Heart right ventricle (tissue), 16 donors: ENCODE results near the gene SLC46A2. TPM values are rescaled to one million over a fixed set of nuclear protein-coding genes. Genes with fewer than 3 reads are reported as not detected.

ENCODE experiments used
- ATAC-seq, 8 donors: fragments of 200-7000 bp; cut with Tn5 transposase; one replicate each; pipeline ENCODE4 v1.9.1; 2020; ENCODE audit warnings: mild to moderate bottlenecking in 8 of 8, moderate library complexity in 8 of 8, moderate number of reproducible peaks in 1 of 8
- DNase-seq, 2 donors: peaks; one replicate each; pipeline ENCODE4 v3.0.0-alpha.2; 2020
- H3K27ac ChIP-seq, 10 donors: fragments of 200-600 bp; sonication (generic) in 2 of 10; one replicate each; pipeline versions ENCODE4 v1.5.0 to v1.8.0; 2020 to 2022; ENCODE audit warnings: mild to moderate bottlenecking in 3 of 10
- H3K27me3 ChIP-seq, 7 donors: fragments of 200-600 bp; one replicate each; pipeline ENCODE4 v1.8.0; 2021 to 2022; ENCODE audit warnings: mild to moderate bottlenecking in 2 of 7
- H3K36me3 ChIP-seq, 9 donors: fragments of 200-600 bp; sonication (generic) in 1 of 9; one replicate each; pipeline versions ENCODE4 v1.5.0 to v1.8.0; 2020 to 2022; ENCODE audit warnings: mild to moderate bottlenecking in 2 of 9
- H3K4me1 ChIP-seq, 9 donors: fragments of 200-600 bp; sonication (generic) in 1 of 9; one replicate each; pipeline versions ENCODE4 v1.5.0 to v1.8.0; 2020 to 2022; ENCODE audit warnings: mild to moderate bottlenecking in 4 of 9
- H3K4me3 ChIP-seq, 10 donors: fragments of 200-600 bp; sonication (generic) in 2 of 10; one replicate each; pipeline versions ENCODE4 v1.5.0 to v1.8.0; 2020 to 2022; ENCODE audit warnings: mild to moderate bottlenecking in 7 of 10, moderate library complexity in 2 of 10
- H3K9me3 ChIP-seq, 11 donors: fragments of 200-600 bp in 10 of 11; sonication (generic) in 2 of 11; one replicate each; pipeline versions ENCODE4 v1.5.0 to v1.8.0; 2013 to 2022; ENCODE audit warnings: mild to moderate bottlenecking in 2 of 11, control low read depth in 1 of 11, moderate library complexity in 1 of 11
- WGBS, 2 donors: extraction: QIAGEN DNeasy Blood & Tissue Kit; methylation state at CpG; one replicate each; pipeline ENCODE4 v1.1.7; 2013; ENCODE audit warnings: inconsistent platforms in 1 of 2; 5-methylcytosine and 5-hydroxymethylcytosine counted together
- intact Hi-C, 10 donors: fragments of 100-400 bp; cut with DNase I; formaldehyde crosslinking; loops; one replicate each; pipeline versions ENCODE4 v1.11.1 to v1.14.2; 2022
- polyA plus RNA-seq, 2 donors: library from polyadenylated mRNA; stranded (reverse); fragments of 200-250 nt; gene quantifications; one replicate each; pipeline ENCODE4 v1.2.3, GENCODE V29; 2013
- total RNA-seq, 10 donors: library from RNA; stranded (reverse); fragmentation: NEBNext Ultra II Directional in 3 of 10; extraction: Animal tissue kit (Norgen Biotek cat#: 25700) in 3 of 10; gene quantifications; one replicate each; pipeline versions ENCODE4 v1.2.1 to v1.2.4, GENCODE V29; 2021 to 2023
- TF ChIP-seq, protein P1 (sequence below), 9 donors: fragments of 200-600 bp; sonication (generic) in 2 of 9; IDR thresholded peaks; one replicate each; pipeline versions ENCODE4 v1.5.0 to v1.8.0; 2021 to 2022; ENCODE audit warnings: antibody characterized with exemption in 9 of 9, mild to moderate bottlenecking in 5 of 9, moderate library complexity in 1 of 9
- donor health status: Arrhythmogenic right ventricular cardiomyopathy.
- donor health status: ischemic (EF 13 %, LVEDD 7.1; RV severe dilation, severe dysfunction).
- donor health status: healthy with polysubstance abuse.
- donor health status: DM: no; HTN: yes; CAD: no.
- donor health status: DM: no; HTN: no; CAD: no.
- donor health status: ischemic (EF 25% LVEDD 6.9; RV normal size, moderate dysfunction).
- donor health status: ischemic (EF 25% LVEDD 5.7; RV mildly dilated, moderate dysfunction).
- donor health status: healthy.
- donor health status: DM: yes; HTN: yes; CAD: no.
- donor health status: Ischemic cardiomyopathy.
- donor health status: ischemic (EF 35%, LVEDD 5.7; RV mildly dilated, moderate dysfunction).
- donor health status: nonischemic (EF 11% LVEDD 7.7; RV severe dilation, severe dysfunction).
- donor health status: DM: yes; HTN: yes; CAD: no.
- donor health status: PGD.
- donor health status: ischemic (EF 29% LVEDD 5.4; RV normal size, mild dysfunction).
- donor health status: nonischemic (EF 23%, LVEDD 6.1; RV moderate dilation, normal function).

SLC46A2 gene
- total and polyA plus RNA-seq, 12 donors = 0.06 to 0.42 (median 0.15) TPM; not detected in 9

GRCh38 chr9:112844771-112845542 lies 45.7 kb downstream of the SLC46A2 start:
- DNase-seq (peak; percentile 79 to 82), ATAC-seq (peak; percentile 45 to 86 (median 76))
- Histone ChIP-seq H3K4me3 (no peak overlapping the region), H3K27ac (peak overlapping the region in 1 of 10 donors; percentile 28), H3K9me3 (no peaks in the 10 kb centered on the region), H3K27me3 (no peaks in the 10 kb centered on the region), H3K4me1 (peaks cover 0 to 43% (median 0%) of the 10 kb centered on the region in 9 donors), H3K36me3 (peaks cover 0 to 8% (median 2%) of the 10 kb centered on the region in 9 donors)
- 33 to 36% methylated on average over 15 of the region's 15 CpGs for WGBS, 2 donors
- TF ChIP-seq, protein P1, sequence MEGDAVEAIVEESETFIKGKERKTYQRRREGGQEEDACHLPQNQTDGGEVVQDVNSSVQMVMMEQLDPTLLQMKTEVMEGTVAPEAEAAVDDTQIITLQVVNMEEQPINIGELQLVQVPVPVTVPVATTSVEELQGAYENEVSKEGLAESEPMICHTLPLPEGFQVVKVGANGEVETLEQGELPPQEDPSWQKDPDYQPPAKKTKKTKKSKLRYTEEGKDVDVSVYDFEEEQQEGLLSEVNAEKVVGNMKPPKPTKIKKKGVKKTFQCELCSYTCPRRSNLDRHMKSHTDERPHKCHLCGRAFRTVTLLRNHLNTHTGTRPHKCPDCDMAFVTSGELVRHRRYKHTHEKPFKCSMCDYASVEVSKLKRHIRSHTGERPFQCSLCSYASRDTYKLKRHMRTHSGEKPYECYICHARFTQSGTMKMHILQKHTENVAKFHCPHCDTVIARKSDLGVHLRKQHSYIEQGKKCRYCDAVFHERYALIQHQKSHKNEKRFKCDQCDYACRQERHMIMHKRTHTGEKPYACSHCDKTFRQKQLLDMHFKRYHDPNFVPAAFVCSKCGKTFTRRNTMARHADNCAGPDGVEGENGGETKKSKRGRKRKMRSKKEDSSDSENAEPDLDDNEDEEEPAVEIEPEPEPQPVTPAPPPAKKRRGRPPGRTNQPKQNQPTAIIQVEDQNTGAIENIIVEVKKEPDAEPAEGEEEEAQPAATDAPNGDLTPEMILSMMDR (IDR thresholded peaks at IDR 0.05) = peak; percentile 90 to 98 (median 97)
- intact Hi-C loops = loop anchor here in 8 of 10 donors (2.0 to 10.0 kb wide), 5 partner anchors 50 to 60 kb away; partner anchors contain the start of gene SLC46A2 (in 1 of the 8)

- no peak overlapping the region for H3K4me3 ChIP-seq
- 73 to 80% methylated on average over 4 of the region's 4 CpGs for WGBS, 2 donors
- H3K9me3 ChIP-seq = no peaks in the 10 kb centered on the region
- H3K36me3 ChIP-seq = peaks cover 0 to 28% (median 8%) of the 10 kb centered on the region in 9 donors
- TF ChIP-seq, protein P1 (IDR thresholded peaks at IDR 0.05) = no peak
- peak in 3 of 8 donors; percentile 9 to 73 (median 51) for ATAC-seq
- no peak for DNase-seq
- no peaks in the 10 kb centered on the region for H3K27me3 ChIP-seq
- intact Hi-C loops = loop anchor here in 5 of 10 donors (5.0 to 10.0 kb wide), 3 partner anchors 52 to 62 kb away; partner anchors contain the start of gene SLC46A2 (in 1 of the 5)
- no peak overlapping the region for H3K27ac ChIP-seq
- H3K4me1 ChIP-seq = peaks cover 0 to 39% (median 0%) of the 10 kb centered on the region in 9 donors
Observed at GRCh38 chr9:112842555-112842954, 48.1 kb downstream of the SLC46A2 start.

- no peak overlapping the region for H3K27ac ChIP-seq
Observed at GRCh38 chr9:112841261-112841660, 49.4 kb downstream of the SLC46A2 start.

DNA sequence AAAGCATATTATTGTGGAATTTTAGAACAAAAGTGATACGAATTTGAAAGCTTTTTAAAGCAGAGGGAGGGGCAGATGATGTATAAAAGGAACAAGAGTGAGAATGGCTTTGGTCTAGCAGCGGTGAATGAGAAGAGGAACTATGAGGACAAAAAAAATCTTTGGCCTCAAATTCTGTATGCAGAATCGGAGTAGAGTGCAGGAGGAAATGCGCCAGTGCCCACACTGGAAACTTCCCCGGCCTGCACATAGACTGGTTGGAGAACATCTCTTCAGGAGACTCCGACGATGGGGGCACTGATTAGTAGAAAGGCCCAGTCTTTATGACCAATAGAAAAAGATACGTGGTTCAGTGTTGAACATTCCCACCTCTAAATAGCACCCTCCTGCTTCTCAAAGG lies 51.3 kb downstream of the SLC46A2 start:
- intact Hi-C loops = no loop called here
- Histone ChIP-seq H3K9me3 (no peaks in the 10 kb centered on the region), H3K4me1 (peaks cover 0 to 23% (median 0%) of the 10 kb centered on the region in 9 donors), H3K27ac (no peak overlapping the region), H3K36me3 (peaks cover 0 to 41% (median 8%) of the 10 kb centered on the region in 9 donors), H3K4me3 (no peak overlapping the region), H3K27me3 (no peaks in the 10 kb centered on the region)
- DNase-seq = no peak
- ATAC-seq = peak in 2 of 8 donors; percentile 30 to 35
- TF ChIP-seq, protein P1 (IDR thresholded peaks at IDR 0.05) = no peak
- WGBS, 2 donors = 87 to 92% methylated on average over 8 of the region's 8 CpGs

More at GRCh38 chr9:112841261-112841660, 49.4 kb downstream of the SLC46A2 start:
- 84 to 88% methylated on average over 3 of the region's 3 CpGs for WGBS, 2 donors
- Histone ChIP-seq H3K4me1 (peaks cover 0 to 32% (median 0%) of the 10 kb centered on the region in 9 donors), H3K27me3 (no peaks in the 10 kb centered on the region), H3K4me3 (no peak overlapping the region), H3K9me3 (no peaks in the 10 kb centered on the region), H3K36me3 (peaks cover 0 to 37% (median 8%) of the 10 kb centered on the region in 9 donors)
- intact Hi-C loops = loop anchor here in 5 of 10 donors (5.0 to 10.0 kb wide), 3 partner anchors 54 to 64 kb away; partner anchors contain the start of gene SLC46A2 (in 1 of the 5)
- TF ChIP-seq, protein P1 (IDR thresholded peaks at IDR 0.05) = no peak
- ATAC-seq = peak in 1 of 8 donors; percentile 39
- no peak for DNase-seq
